HG03571 (cell line): Measurements from ENCODE around the gene CCER1.

Experiments used
- ATAC-seq: cut with Tn5 transposase; IDR thresholded peaks from one replicate; pipeline ENCODE4 v1.9.1; 2021; ENCODE audit not compliant: unreplicated experiment

Gene CCER1

DNA sequence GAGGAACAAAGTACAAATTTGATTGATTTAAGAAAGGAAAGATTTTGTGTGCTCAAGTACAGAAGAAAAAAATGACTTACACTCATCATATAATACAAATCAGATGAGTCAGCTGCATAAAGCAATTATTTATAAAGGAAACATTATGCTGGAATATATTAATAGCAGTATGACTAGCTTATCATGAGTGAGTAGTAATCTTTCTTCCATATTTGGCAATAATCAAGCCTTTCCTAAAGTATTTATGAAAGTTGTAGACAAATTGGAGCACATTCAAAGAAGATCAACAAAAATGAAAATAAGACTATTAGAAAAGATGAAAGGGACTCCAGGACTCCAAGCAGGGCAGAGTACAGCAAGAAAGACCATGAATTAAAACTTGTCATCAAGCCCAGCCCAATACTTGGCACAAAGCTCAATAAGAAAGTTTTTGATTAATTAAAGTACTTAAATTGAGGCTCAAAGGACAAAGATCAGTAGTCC is 32.8 kb downstream of the CCER1 start:
- no peak for ATAC-seq

DNA sequence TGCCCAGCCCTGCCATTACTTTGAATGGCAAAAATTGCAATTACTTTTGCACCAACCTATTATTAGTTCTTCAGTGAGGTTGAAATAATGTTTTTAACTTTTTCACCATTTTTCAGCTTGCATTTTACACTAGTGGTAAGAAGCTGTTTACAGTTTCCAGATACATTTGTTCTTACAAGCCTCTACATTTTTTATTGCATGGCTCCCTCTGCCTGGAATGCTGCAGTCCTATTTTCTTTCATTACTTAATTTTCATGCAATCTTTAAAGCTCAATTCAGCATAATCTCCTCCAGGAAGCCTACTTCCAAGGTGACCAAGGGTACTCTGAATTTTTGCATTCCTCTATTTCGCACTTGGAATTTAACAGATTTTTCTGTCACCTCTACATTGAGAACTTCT is 33.4 kb downstream of the CCER1 start:
- ATAC-seq = no peak

DNA sequence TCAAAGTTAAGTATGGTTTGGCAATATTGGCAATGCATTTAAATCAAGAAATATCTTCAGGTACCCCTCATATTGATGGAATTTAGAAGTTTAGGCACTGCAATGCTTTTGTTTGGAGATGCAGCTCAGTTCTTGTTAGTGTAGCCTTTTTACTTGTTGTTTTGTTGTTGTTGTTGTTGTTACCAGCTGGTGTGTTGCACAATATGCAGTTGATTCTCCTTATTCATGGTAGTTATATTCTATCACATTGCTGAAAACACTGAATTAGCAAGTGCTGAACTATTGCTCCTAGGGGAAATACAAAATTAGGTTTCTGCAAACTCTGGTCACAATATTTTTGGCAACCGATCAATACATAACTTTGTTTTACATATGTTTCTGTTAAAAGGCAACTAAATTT is 34.8 kb downstream of the CCER1 start:
- ATAC-seq = no peak

DNA sequence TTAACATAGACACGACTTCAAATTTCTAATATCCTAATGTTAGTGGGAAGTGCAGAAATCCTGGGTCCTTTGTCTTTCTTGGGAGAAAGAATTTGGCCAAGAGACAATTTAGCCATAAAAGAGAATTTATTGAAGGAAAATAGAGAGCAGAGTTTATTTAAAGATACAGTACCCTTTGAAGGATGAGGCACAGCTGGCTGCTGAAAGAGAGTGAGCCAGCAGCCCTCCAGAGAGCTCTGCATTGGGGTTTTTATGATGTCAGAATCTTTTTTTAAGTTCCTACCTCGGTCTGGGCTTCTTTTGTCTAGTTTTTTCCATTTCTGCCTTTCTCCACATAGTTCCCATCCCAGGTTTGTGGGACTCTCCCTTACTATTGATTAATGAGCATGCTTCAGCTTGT is 37.5 kb downstream of the CCER1 start:
- no peak for ATAC-seq

DNA sequence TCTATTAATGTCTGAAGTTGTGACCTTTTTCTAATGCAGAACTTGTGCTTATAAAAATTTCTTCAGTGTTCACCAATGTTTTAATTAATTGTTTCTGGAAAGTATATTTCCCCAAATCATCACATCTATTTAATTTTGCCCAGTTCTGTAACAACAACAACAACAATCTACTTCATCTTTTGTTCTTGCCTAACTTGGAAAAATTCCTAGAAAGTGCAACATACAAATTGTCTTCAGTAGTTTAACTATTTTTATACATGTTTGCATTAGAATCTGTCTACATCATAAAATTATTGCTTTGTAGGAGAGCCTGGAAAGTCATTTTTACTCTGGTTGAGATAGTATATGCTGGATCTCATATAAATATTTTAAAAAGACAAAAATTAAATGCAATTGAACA is 38.5 kb downstream of the CCER1 start:
- no peak for ATAC-seq

DNA sequence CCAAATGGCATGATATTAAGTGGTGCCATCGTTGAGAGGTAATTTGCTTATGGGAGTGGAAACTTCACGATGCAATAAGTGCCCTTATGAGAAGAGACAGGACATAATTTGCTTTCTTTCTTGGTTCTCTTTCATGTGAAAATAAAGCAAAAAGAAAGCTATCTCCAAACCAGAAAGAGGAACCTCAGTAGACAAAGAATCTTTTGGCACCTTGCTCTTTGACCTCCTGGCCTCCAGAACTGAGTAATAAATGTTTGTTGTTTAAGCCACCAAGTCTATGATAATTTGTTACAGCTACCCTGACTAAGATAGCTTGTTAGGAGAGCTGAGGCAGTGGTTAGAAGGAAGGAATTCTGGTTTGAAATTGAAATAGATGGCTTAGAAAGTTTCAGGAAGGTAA is 39.6 kb downstream of the CCER1 start:
- ATAC-seq = no peak

DNA sequence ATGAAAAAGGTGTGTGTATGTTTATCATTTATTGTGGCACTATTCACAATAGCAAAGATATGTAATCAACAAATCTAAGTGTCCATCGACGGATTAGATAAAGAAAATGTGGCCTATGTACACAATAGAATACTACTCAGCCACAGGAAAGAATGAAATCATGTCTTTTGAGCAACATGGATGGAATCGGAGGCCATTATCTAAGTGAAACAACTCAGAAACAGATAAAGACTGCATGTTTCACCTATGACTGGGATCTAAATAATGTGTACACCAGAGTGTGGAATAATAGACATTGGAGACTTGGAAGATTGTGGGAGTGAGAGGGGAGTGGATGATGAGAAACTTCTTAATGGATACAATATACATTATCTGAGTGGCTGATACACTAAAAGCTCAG is 44.0 kb downstream of the CCER1 start:
- ATAC-seq = no peak

DNA sequence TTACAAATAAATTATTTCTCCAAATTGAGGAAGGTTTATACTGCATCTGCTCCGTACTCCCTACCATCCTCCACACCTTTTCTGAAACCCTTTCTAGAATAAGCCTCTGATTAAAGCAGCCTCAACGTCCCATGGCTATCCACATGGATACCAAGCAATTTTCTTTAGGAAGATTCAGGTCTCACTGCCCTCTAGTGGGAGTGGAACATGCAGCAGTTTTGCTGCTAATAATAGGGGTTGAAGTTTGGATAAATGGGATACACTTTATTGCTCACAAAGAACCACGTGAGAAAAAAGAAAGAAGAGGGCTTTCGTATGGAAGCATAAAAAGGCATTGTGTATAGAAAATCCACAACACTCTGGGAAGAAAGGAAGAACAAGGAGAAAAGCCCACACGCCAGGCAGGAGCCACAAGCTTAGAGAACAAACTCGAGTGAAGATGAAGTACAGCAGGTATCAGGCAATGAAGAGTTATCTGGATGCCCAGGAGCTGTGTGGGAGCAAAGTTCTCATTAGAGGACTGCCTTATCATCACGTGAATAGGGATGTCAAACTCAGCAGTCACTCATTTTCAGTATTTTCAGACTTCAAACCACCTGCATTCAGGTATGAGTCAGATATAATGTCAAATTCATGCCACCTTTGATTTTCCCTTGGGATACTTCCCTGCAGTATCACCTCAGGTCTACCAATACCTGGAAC is 45.8 kb downstream of the CCER1 start:
- ATAC-seq = no peak

DNA sequence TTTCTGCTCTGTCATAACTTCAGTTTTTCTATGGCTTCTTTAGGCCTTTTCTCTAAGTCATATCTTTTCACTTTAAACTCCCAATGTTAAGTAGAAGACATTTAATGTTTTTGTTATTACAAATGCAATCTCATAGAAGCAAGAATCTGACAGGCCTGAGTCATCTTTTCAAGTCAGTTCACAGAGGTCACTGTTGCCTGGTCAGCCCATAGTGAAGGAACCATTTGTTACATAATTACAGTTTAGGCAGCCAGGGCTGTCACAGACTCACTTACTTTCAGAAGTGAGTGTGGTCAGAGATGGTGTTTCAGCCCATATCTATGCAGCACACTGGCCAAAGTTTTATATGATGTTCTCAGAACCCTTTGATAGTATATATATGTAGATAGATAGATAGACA is 46.5 kb downstream of the CCER1 start:
- no peak for ATAC-seq

DNA sequence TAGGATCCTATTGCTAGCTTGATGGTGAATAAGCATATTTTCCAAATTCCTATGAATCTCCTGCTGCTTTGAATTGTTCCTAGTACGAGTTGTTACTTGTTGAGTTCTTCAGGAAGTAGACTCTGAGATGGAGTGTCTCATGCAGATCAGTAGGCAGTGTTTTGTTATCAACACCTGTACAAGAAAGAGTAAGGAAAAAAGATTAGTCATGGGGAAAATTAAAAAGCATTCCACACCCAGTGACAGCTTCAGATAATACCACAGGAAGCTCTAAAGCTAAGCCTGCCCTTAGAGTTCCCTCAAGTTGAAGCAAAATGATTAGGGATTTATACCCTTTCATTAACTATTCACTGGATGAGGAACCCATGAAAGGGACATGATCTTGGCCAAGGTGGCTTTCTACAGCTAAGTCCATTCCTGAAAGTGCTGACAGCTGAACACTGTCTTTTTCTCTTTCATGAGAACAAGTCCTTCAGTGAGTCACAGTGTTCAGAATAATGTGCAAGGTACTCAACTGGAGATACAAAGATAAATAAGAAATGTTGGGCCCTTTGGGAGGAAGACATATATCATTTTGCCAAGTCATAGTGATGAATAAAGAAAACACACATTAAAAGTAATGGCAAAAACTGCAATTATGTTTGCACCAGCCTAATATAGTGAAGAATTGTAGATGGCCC is 49.1 kb downstream of the CCER1 start:
- no peak for ATAC-seq

DNA sequence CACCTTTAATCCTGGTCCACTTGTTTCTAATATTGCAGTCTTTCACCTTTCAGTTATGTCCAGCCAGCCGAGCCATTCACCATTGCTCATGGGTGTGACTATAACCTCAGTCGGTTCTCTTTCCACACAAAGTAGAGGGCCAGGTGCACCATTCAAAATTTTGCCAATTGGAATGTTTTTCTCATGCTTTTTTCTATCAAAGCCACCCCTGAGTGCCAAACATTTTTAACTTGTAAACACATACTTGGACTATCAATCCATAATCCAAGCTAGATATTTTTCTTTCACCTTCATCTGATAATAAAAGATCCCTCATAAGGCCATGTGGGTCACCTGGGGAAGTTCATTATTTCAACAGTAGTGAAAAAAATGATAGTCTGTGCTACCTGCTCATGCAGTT is 52.4 kb downstream of the CCER1 start:
- ATAC-seq = no peak
